Rectal smooth muscle tissue (tissue), 1 donor: ENCODE measurements around the gene TEX52.
"Not testable (repeated sequence)": the region's sequence is repeated elsewhere in the genome, so short reads cannot be mapped to it uniquely, and the experiment has no call there.

Experiments used
- H3K27ac ChIP-seq: one replicate; pipeline ENCODE4 v1.7.0; 2013; ENCODE audit warnings: low read depth, low read length, inconsistent platforms
- H3K27me3 ChIP-seq: one replicate; pipeline ENCODE4 v1.7.0; 2013; ENCODE audit warnings: low read length; ENCODE audit not compliant: control insufficient read depth, insufficient read depth
- H3K36me3 ChIP-seq: one replicate; pipeline ENCODE4 v1.7.0; 2013; ENCODE audit warnings: low read length; ENCODE audit not compliant: control insufficient read depth, insufficient read depth
- H3K4me1 ChIP-seq: one replicate; pipeline ENCODE4 v1.7.0; 2013; ENCODE audit warnings: low read length; ENCODE audit not compliant: control insufficient read depth, insufficient read depth
- H3K4me3 ChIP-seq: one replicate; pipeline ENCODE4 v1.7.0; 2013; ENCODE audit warnings: low read length
- H3K9ac ChIP-seq: one replicate; pipeline ENCODE4 v1.7.0; 2013; ENCODE audit warnings: low read length

TEX52 gene

DNA sequence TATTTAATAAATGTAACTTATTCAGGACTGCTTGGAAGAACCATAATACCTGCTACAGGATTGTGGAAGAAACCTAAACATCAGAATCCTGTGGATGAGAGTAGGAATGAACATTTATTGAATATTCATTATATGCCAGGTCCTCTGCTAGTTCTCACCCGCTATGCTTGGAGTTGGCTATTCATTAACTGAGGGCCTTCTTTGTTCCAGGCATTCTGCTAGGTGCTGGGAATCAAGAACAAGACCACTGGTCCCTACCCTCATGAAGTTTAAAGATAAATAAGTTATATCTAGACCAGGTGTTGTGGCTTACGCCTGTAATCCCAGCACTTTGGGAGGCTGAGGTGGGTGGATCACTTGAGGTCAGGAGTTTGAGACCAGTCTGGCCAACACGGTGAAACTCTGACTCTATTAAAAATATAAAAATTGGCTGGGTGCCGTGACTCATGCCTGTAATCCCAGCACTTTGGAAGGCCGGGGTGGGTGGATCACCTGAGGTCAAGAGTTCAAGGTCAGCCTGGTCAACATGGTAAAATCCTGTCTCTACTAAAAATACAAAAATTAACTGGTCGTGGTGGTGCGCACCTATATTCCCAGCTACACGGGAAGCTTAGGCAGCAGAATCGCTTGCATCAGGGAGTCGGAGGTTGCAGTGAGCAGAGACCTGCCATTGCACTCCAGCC lies 30.1 kb upstream of the TEX52 start:
- Histone ChIP-seq H3K9ac (no peak overlapping the region), H3K27ac (no peak overlapping the region), H3K36me3 (peaks cover 3% of the 10 kb centered on the region), H3K4me3 (no peak overlapping the region), H3K4me1 (peaks cover 6% of the 10 kb centered on the region), H3K27me3 (no peaks in the 10 kb centered on the region)

DNA sequence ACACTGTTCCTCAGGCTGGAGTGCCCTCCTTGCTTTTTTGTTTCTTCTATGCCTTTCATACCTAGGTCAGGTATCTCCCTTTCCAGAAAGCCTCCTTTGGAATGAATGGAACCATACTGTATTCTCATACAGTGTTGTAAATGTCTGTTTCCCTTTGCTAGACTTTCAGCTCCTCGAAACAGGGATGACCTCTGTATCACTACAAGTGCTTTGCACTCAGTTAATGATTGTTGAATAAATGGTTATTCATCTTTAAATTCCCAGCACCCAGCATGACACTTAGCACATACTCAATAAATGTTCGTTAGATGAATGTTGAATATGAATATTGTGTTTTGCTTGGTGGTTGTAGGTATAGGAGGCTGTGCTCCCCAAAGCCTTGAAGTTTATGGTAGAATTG lies 28.0 kb upstream of the TEX52 start:
- Histone ChIP-seq H3K4me1 (peaks cover under 1% of the 10 kb centered on the region), H3K27me3 (no peaks in the 10 kb centered on the region), H3K4me3 (no peak overlapping the region), H3K36me3 (peaks cover 3% of the 10 kb centered on the region), H3K27ac (no peak overlapping the region), H3K9ac (no peak overlapping the region)

DNA sequence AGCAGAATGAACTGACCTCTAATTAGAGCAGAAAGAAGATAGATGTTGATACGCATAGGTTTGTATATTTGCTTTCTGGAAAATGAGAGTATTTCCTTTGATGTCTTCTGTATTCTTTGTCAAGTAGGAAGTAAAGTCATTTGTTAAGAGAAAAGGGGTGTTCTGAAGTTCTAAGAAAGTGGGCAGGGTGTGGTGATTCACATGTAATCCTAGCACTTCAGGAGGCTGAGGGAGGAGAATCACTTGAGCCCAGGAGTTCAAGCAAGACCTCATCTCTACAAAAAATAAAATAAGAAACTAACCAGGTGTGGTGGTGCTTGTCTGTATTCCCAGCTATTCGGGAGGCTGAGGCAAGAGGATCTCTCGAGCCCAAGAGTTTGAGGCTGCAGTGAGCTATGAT lies 23.0 kb upstream of the TEX52 start:
- Histone ChIP-seq H3K27me3 (no peaks in the 10 kb centered on the region), H3K4me1 (no peaks in the 10 kb centered on the region), H3K9ac (no peak overlapping the region), H3K4me3 (no peak overlapping the region), H3K36me3 (no peaks in the 10 kb centered on the region), H3K27ac (no peak overlapping the region)

GRCh38 chr12:2877953-2878732 lies 21.3 kb upstream of the TEX52 start:
- no peaks in the 10 kb centered on the region for H3K27me3 ChIP-seq
- no peaks in the 10 kb centered on the region for H3K4me1 ChIP-seq
- H3K9ac ChIP-seq: peak overlapping the region; percentile 50
- H3K36me3 ChIP-seq: no peaks in the 10 kb centered on the region
- H3K27ac ChIP-seq: peak overlapping the region; percentile 85
- peak overlapping the region; percentile 89 for H3K4me3 ChIP-seq

GRCh38 chr12:2877047-2877952 lies 20.5 kb upstream of the TEX52 start, which contains the start of the genes FOXM1 and RHNO1:
Gene FOXM1 (minus strand): TSS chr12:2877174. CDS start chr12:2874478, 2,696 bp downstream.
Gene RHNO1 (plus strand): TSS chr12:2877223. CDS start chr12:2885367, 8,144 bp downstream.
- Histone ChIP-seq H3K36me3 (no peaks in the 10 kb centered on the region), H3K9ac (peak within 1 kb of the TSS; percentile 50), H3K27me3 (no peaks in the 10 kb centered on the region), H3K27ac (peak within 1 kb of the TSS; percentile 85), H3K4me1 (no peaks in the 10 kb centered on the region), H3K4me3 (peak within 1 kb of the TSS; percentile 89)

GRCh38 chr12:2876431-2877046 lies 19.7 kb upstream of the TEX52 start:
- no peak overlapping the region for H3K27ac ChIP-seq
- peak overlapping the region; percentile 89 for H3K4me3 ChIP-seq
- H3K4me1 ChIP-seq: no peaks in the 10 kb centered on the region
- no peaks in the 10 kb centered on the region for H3K27me3 ChIP-seq
- H3K9ac ChIP-seq: no peak overlapping the region
- no peaks in the 10 kb centered on the region for H3K36me3 ChIP-seq

DNA sequence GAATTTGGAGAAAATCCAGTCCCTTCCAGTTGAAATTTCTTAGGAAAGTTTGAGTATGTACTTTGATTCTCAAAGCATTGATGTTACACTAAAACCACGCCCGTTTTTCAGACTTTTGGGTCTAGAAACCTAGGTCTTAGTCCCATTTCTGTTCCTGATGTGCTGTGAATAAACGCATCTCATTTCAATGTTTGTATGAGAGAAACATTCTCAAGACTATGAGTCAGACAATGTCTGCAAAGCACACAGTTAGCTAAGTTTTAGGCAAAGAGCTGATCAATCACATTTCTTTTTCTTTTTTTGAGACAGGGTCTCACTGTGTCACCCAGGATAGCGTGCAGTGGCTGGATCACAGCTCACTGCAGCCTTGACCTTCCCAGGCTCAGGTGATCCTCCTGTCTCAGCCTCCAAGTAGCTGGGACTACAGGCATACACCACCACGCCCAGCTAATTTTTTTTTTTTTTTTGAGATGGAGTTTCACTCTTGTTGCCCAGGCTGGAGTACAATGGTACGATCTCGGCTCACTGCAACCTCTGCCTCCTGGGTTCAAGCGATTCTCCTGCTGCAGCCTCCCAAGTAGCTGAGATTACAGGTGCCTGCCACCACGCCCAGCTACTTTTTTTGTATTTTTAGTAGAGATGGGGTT lies 12.3 kb upstream of the TEX52 start:
- H3K27ac ChIP-seq, H3K36me3 ChIP-seq, H3K9ac ChIP-seq, H3K4me3 ChIP-seq, H3K27me3 ChIP-seq, H3K4me1 ChIP-seq: not testable (repeated sequence)

GRCh38 chr12:2864198-2864597 lies 7.4 kb upstream of the TEX52 start:
- no peaks in the 10 kb centered on the region for H3K36me3 ChIP-seq

DNA sequence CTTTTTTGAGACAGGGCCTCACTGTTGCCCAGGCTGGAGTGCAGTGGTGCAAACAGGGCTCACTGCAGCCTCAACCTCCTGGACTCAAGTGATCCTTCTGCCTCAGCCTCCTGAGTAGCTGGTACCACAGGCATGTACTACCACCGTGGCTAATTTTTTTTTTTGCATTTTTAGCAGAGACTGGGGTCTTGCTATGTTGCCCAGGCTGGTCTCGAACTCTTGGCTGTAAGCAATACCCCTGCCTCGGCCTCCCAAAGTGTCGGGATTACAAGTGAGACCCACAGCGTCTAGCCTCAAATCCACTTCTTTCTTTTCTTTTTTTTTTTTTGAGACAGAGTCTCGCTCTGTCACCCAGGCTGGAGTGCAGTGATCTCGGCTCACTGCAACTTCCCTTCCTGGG lies 6.6 kb upstream of the TEX52 start:
- not testable (repeated sequence) for H3K27me3 ChIP-seq, H3K9ac ChIP-seq, H3K27ac ChIP-seq, H3K4me3 ChIP-seq, H3K36me3 ChIP-seq, H3K4me1 ChIP-seq

More at GRCh38 chr12:2864198-2864597, 7.4 kb upstream of the TEX52 start:
- Histone ChIP-seq H3K4me3 (no peak overlapping the region), H3K9ac (no peak overlapping the region), H3K27me3 (no peaks in the 10 kb centered on the region), H3K27ac (no peak overlapping the region), H3K4me1 (no peaks in the 10 kb centered on the region)

- no peak overlapping the region for H3K4me3 ChIP-seq
- H3K9ac ChIP-seq: no peak overlapping the region
- no peaks in the 10 kb centered on the region for H3K27me3 ChIP-seq
- H3K4me1 ChIP-seq: no peaks in the 10 kb centered on the region
- no peak overlapping the region for H3K27ac ChIP-seq
- no peaks in the 10 kb centered on the region for H3K36me3 ChIP-seq
Observed at GRCh38 chr12:2862876-2863275, 6.0 kb upstream of the TEX52 start.

DNA sequence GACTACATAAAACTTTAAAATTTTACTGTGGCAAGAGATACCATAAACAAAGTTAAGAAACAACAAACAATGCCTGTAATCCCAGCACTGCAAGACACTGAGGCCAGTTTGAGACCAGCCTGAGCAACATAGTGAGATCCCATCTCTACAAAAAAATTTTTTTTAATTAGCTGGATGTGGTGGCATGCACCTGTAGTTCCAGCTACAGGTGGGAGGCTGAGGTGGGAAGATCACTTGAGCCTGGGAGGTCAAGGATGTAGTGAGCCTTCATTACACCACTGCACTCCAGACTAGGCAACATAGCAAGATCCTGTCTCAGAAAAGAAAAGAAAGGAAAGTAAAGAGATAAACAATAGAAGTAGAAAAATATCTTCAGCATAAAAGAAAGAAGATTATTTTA lies 3.3 kb upstream of the TEX52 start:
- Histone ChIP-seq H3K4me1 (no peaks in the 10 kb centered on the region), H3K27ac (no peak overlapping the region), H3K9ac (no peak overlapping the region), H3K4me3 (no peak overlapping the region), H3K27me3 (no peaks in the 10 kb centered on the region), H3K36me3 (no peaks in the 10 kb centered on the region)
